BLaER1 treated with 17β-estradiol and CSF1 and Interleukin-3, amounts not matched to agents 10 nM and 100 nM (cell line): ENCODE measurements around the gene PGA3.
"Not testable (repeated sequence)": the region's sequence is repeated elsewhere in the genome, so short reads cannot be mapped to it uniquely, and the experiment has no call there.

Experiments
- H3K27ac ChIP-seq, 11 experiments: shearing (Covaris generic); formaldehyde crosslinking; 2 replicates each; pipeline ENCODE4 v1.8.1; 2022
- H3K27me3 ChIP-seq, 11 experiments: shearing (Covaris generic); formaldehyde crosslinking; 2 replicates each; pipeline ENCODE4 v1.8.1; 2022
- H3K36me3 ChIP-seq, 11 experiments: shearing (Covaris generic); formaldehyde crosslinking; 2 replicates each; pipeline ENCODE4 v1.8.1; 2022
- H3K4me1 ChIP-seq, 10 experiments: shearing (Covaris generic); formaldehyde crosslinking; 2 replicates each; pipeline ENCODE4 v1.8.1; 2022
- H3K4me2 ChIP-seq, 11 experiments: shearing (Covaris generic); formaldehyde crosslinking; 2 replicates each; pipeline ENCODE4 v1.8.1; 2022
- H3K4me3 ChIP-seq, 10 experiments: shearing (Covaris generic); formaldehyde crosslinking; 2 replicates each; pipeline ENCODE4 v1.8.1; 2022
- H3K9ac ChIP-seq, 11 experiments: shearing (Covaris generic); formaldehyde crosslinking; 2 replicates each; pipeline ENCODE4 v1.8.1; 2022
- H3K9me3 ChIP-seq, 11 experiments: shearing (Covaris generic); formaldehyde crosslinking; replicated peaks in 1 of 11; 2 replicates each; pipeline ENCODE4 v1.8.1; 2022
- H4K20me1 ChIP-seq, 11 experiments: shearing (Covaris generic); formaldehyde crosslinking; 2 replicates each; pipeline ENCODE4 v1.8.1; 2022
- Cebpa-rat ChIP-seq, 11 experiments: shearing (Covaris generic); IDR thresholded peaks; 2 replicates each; pipeline ENCODE4 v1.8.1; 2022

PGA3 gene

GRCh38 chr11:61248071-61248470 lies 44.8 kb downstream of the PGA3 start:
- not testable (repeated sequence) for H3K36me3 ChIP-seq, H3K27ac ChIP-seq, H4K20me1 ChIP-seq, H3K4me3 ChIP-seq, H3K27me3 ChIP-seq, H3K9me3 ChIP-seq, H3K9ac ChIP-seq, H3K4me2 ChIP-seq
- H3K4me1 ChIP-seq = peaks cover 5 to 25% (median 17%) of the 10 kb centered on the region in 10 experiments; a peak in 16 of 20 replicates

- H3K9ac ChIP-seq, H4K20me1 ChIP-seq, H3K4me3 ChIP-seq, H3K27ac ChIP-seq, H3K9me3 ChIP-seq, H3K4me2 ChIP-seq, H3K27me3 ChIP-seq: not testable (repeated sequence)
- Histone ChIP-seq H3K36me3 (peaks cover 0 to 12% (median 0%) of the 10 kb centered on the region in 11 experiments; a peak in 3 of 22 replicates), H3K4me1 (peaks cover 5 to 29% (median 23%) of the 10 kb centered on the region in 10 experiments; a peak in 17 of 20 replicates)
Observed at GRCh38 chr11:61249201-61249600, 45.9 kb downstream of the PGA3 start.

GRCh38 chr11:61250796-61251765 lies 47.8 kb downstream of the PGA3 start:
- H3K9me3 ChIP-seq, H3K4me3 ChIP-seq, H3K9ac ChIP-seq, H3K27ac ChIP-seq, H3K27me3 ChIP-seq: not testable (repeated sequence)
- peaks cover 0 to 21% (median 2%) of the 10 kb centered on the region in 11 experiments; a peak in 10 of 22 replicates for H3K36me3 ChIP-seq
- H3K4me2 ChIP-seq = peak overlapping the region in 3 of 11 experiments; percentile 8 to 72 (median 61); a peak in 6 of 22 replicates
- peaks cover 0 to 23% (median 6%) of the 10 kb centered on the region in 11 experiments; a peak in 8 of 22 replicates for H4K20me1 ChIP-seq
- H3K4me1 ChIP-seq = peaks cover 21 to 47% (median 39%) of the 10 kb centered on the region in 10 experiments

- H3K27ac ChIP-seq, H3K9ac ChIP-seq, H3K4me3 ChIP-seq, H3K27me3 ChIP-seq, H3K9me3 ChIP-seq: not testable (repeated sequence)
- peaks cover 0 to 33% (median 14%) of the 10 kb centered on the region in 11 experiments; a peak in 16 of 22 replicates for H3K36me3 ChIP-seq
- H3K4me2 ChIP-seq = peak overlapping the region in 3 of 11 experiments; percentile 8 to 72 (median 61); a peak in 6 of 22 replicates
- peaks cover 0 to 35% (median 19%) of the 10 kb centered on the region in 11 experiments; a peak in 9 of 22 replicates for H4K20me1 ChIP-seq
- peaks cover 33 to 60% (median 48%) of the 10 kb centered on the region in 10 experiments for H3K4me1 ChIP-seq
Observed at GRCh38 chr11:61252332-61252731, 49.0 kb downstream of the PGA3 start.

- H3K4me2 ChIP-seq = peak overlapping the region; percentile 29 to 70 (median 44); a peak in 19 of 22 replicates
- no peak overlapping the region; a peak in 2 of 22 replicates for H3K27ac ChIP-seq
- peaks cover 16 to 55% (median 36%) of the 10 kb centered on the region in 11 experiments for H3K36me3 ChIP-seq
- no peak overlapping the region for H3K9ac ChIP-seq
- no peak for TF ChIP-seq Cebpa-rat (IDR thresholded peaks at IDR 0.05)
- H4K20me1 ChIP-seq = peaks cover 0 to 46% (median 26%) of the 10 kb centered on the region in 11 experiments; a peak in 12 of 22 replicates
- H3K27me3 ChIP-seq = no peaks in the 10 kb centered on the region
- H3K9me3 ChIP-seq = no peaks in the 10 kb centered on the region
- H3K4me3 ChIP-seq = no peak overlapping the region
- peaks cover 33 to 61% (median 48%) of the 10 kb centered on the region in 10 experiments for H3K4me1 ChIP-seq
Observed at GRCh38 chr11:61254403-61255025, 51.2 kb downstream of the PGA3 start.

- H3K4me1 ChIP-seq = peaks cover 29 to 54% (median 37%) of the 10 kb centered on the region in 10 experiments
- no peak overlapping the region for H3K9ac ChIP-seq
- H3K4me2 ChIP-seq = peak overlapping the region in 6 of 11 experiments; percentile 6 to 70 (median 43); a peak in 11 of 22 replicates
- peak overlapping the region in 7 of 11 experiments; percentile 3 to 46 (median 27); a peak in 9 of 22 replicates for H3K27ac ChIP-seq
- peaks cover 18 to 79% (median 58%) of the 10 kb centered on the region in 11 experiments for H3K36me3 ChIP-seq
- H3K27me3 ChIP-seq = no peaks in the 10 kb centered on the region
- peaks cover 0 to 46% (median 26%) of the 10 kb centered on the region in 11 experiments; a peak in 12 of 22 replicates for H4K20me1 ChIP-seq
- no peak overlapping the region for H3K4me3 ChIP-seq
- TF ChIP-seq Cebpa-rat (IDR thresholded peaks at IDR 0.05) = no peak
- no peaks in the 10 kb centered on the region for H3K9me3 ChIP-seq
Observed at GRCh38 chr11:61256710-61257482, 53.6 kb downstream of the PGA3 start.

GRCh38 chr11:61258546-61258945 lies 55.2 kb downstream of the PGA3 start:
- H3K27ac ChIP-seq = no peak overlapping the region
- H3K4me1 ChIP-seq = peaks cover 23 to 38% (median 28%) of the 10 kb centered on the region in 10 experiments
- no peak for TF ChIP-seq Cebpa-rat (IDR thresholded peaks at IDR 0.05)
- no peak overlapping the region for H3K9ac ChIP-seq
- no peak overlapping the region for H3K4me3 ChIP-seq
- H3K9me3 ChIP-seq = no peaks in the 10 kb centered on the region
- peaks cover 0 to 46% (median 26%) of the 10 kb centered on the region in 11 experiments; a peak in 12 of 22 replicates for H4K20me1 ChIP-seq
- H3K4me2 ChIP-seq = no peak overlapping the region
- H3K27me3 ChIP-seq = no peaks in the 10 kb centered on the region
- peaks cover 23 to 90% (median 75%) of the 10 kb centered on the region in 11 experiments for H3K36me3 ChIP-seq

- Histone ChIP-seq H3K4me3 (no peak overlapping the region), H3K9ac (no peak overlapping the region), H3K27me3 (no peaks in the 10 kb centered on the region), H3K36me3 (peaks cover 25 to 91% (median 82%) of the 10 kb centered on the region in 11 experiments), H3K4me1 (peaks cover 20 to 30% (median 27%) of the 10 kb centered on the region in 10 experiments), H4K20me1 (peaks cover 0 to 44% (median 24%) of the 10 kb centered on the region in 11 experiments; a peak in 12 of 22 replicates), H3K9me3 (no peaks in the 10 kb centered on the region), H3K4me2 (no peak overlapping the region), H3K27ac (no peak overlapping the region)
- no peak for TF ChIP-seq Cebpa-rat (IDR thresholded peaks at IDR 0.05)
Observed at GRCh38 chr11:61259363-61259762, 56.0 kb downstream of the PGA3 start.
